Activated T-cell treated with anti-CD3 and anti-CD28 coated beads, Interleukin-2, amount 50 U/mL, for 48 hours (primary cell): Measurements from ENCODE around the gene CIAO1.
A peak's percentile ranks its signal among the peaks of the same experiment; 100 is the strongest.
"Not testable (repeated sequence)": the region's sequence is repeated elsewhere in the genome, so short reads cannot be mapped to it uniquely, and the experiment has no call there.

ENCODE experiments used
- DNase-seq, 2 experiments: peaks; one replicate each; pipeline ENCODE4 v3.0.0-alpha.2; 2020

The CIAO1 gene

DNA sequence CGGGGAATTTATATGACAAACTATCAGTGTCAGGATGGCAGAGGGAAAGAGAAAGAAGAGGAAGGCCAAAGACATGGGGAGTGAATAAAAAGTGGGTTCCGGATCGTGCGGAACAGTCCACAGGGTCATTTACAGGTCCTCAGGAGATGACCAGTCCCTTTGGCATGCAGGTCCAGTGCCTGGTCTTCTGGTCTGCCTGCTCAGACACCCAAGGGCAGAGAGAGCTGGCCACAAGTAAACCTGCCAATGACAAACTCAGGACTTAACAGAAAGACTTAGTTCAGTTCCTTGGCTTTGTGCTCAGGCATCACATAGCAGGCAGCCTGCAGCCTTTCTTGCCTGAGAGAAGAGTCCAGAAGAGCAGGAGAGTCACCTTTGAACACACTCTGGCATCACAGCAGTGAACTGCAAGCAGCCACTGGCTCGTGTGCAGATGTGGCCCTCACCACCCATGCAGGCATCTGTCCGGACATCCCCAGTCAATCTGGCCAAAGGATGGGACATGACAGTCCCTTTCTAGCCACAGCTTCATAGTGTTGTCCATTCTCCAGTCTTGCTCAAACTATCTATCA lies 14.2 kb upstream of the CIAO1 start:
- no peak for DNase-seq

DNA sequence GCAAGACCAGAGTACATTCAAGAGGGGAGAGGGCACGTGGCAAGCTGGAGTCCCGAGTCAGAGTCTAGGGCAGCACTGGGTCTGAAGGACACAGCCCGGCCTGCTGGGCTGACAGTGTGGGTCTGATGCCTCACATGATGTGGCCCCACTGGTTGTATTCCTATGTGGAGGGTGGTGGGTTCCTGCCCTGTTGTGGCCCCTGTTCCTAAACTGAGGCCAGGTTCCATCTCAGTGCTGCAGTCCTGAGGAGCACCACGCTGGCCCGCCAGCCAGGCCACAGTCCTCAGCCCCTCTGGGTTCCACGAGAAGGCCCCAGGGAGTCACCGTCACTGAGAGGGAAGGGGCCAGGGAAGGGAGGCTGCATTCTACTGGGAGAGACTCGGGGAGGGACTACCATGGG lies 13.5 kb upstream of the CIAO1 start:
- DNase-seq: no peak

DNA sequence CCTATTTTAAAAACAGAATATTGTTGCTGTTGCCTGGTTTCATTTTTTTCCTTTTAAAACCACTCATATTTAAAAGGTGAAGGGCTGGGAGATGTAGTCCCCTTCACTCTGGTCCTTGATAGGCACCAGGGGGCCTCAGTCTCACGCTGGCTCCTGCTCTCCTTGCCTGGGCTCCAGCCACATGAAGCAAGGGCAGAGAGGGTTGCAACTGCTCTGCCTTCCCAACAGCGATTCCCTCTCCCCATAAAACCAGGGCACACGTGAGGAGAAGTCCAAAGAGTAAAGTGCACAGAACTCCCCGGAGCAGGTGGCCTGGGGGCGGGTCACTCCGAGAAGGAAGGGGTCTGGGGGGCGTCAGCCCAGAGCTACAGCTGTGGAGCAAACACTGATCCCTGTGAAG lies 13.0 kb upstream of the CIAO1 start:
- DNase-seq: no peak

DNA sequence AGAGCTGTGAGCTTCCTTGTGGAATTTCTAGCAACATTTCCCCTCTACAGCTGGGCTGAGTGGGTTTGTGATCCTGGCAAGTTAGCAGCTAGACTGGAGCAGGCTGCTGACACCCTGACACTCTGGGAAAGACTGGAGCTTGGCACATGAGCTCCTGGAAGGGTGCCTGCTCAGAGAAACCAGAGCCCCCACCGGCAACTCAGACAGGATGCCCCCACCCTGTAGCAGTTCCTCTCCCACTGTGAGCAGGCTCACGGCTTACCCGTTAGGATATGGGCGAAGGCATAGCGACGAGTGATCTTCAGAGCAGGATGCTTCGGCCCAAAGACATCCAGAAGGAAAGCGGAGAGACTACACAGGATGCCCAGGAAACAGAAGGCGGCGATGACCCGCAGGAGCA lies 11.5 kb upstream of the CIAO1 start:
- DNase-seq: no peak

DNA sequence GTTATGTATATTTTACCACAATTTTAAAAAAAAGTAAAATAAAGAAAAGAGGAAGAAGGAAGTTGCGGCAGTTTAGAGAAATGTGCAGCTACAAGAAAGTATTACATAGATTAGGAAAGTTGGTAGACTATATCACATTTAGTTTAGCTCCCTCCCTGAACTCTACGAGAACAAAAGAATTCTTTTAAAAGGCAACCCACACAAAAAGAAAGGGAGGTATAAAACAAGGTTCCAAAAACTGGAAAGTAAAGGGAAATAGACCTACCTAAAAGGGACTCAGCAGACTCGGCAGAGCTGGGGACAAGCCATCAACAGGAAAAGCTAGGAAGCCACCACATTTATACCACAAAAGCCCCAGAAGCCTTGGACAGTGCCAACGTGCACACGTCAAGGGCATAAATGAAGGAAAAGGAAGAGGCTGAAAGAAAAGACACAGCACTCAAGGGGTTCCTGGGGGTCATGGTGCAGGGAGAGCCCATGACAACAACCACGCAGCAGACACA lies 9.4 kb upstream of the CIAO1 start:
- DNase-seq: no peak

DNA sequence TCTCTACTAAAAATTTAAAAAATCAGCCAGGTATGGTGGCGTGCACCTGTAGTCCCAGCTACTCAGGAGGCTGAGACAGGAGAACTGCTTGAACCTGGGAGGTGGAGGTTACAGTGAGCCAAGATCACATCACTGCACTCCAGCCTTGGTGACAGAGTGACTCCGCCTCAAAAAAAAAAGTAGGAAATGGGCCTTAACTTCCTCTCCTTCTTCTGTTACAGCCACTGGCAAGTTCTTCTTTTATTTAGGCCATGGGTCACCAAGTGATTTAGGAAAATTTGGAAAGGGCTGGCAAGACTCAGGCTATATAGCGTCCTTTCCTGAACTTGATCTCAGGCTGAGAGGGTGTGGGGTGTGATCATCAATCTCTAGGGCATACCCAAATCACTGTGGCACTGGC lies 8.3 kb upstream of the CIAO1 start:
- DNase-seq: not testable (repeated sequence)

DNA sequence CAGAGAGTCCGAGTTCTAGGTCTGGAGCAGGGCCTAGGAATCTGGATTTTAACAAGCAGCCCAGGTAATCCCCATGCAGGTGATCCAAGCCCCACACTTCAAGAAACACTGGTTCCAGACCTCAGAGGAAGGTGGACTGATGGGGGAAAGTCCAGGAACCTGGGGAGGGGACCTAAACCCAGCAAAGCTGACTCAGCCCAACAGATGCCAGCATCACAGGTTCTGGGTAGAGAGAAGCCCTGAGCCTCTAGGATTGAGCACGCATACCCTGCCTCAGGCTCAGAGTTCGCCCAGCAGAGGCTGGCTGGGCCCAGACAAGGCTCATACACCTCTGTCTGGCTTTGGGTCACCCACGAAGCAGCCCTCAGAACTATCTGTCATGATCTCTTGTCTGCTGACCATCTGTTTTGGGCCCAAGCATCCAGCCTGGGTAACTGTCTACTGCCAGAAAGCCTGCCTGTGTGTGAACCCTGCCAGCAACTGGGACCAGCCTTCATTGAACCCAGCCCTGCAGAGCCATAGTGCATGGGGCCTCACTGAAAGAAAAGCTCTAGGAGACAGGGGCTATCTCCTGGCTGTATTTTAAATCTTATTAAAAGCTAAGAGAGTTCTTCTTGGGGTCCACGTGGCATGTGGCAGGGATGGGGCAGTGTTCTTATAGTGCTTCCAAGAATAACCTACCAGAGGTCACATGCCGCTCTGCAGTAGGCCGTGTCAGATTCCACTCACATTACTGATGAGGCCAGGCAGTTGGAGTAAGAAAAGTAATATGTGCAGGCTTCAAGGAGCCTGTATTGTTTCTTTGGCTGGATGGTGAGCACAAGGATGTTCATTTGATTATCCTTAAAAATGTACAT lies 7.6 kb upstream of the CIAO1 start:
- DNase-seq: no peak

DNA sequence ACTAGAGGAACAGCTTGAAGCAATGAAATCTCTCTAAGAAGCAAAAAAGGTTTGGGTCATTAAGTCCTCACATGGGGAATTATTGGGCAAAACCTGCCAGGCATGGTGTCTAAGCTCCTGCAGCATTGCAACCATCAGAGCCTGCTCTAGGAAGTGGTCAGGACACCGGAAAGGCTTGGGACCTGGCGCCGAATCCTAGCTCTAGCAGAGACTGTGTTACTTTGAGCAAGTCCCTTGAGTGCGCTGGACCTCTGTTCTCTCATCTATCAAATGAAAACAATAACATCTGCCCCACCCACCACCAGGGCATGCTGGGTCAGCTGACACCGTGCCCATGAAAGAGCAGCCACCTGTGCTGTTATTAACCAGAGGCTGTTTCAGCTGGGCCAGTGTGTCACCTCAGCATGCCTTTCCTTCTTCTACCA lies 6.5 kb upstream of the CIAO1 start:
- no peak for DNase-seq

DNA sequence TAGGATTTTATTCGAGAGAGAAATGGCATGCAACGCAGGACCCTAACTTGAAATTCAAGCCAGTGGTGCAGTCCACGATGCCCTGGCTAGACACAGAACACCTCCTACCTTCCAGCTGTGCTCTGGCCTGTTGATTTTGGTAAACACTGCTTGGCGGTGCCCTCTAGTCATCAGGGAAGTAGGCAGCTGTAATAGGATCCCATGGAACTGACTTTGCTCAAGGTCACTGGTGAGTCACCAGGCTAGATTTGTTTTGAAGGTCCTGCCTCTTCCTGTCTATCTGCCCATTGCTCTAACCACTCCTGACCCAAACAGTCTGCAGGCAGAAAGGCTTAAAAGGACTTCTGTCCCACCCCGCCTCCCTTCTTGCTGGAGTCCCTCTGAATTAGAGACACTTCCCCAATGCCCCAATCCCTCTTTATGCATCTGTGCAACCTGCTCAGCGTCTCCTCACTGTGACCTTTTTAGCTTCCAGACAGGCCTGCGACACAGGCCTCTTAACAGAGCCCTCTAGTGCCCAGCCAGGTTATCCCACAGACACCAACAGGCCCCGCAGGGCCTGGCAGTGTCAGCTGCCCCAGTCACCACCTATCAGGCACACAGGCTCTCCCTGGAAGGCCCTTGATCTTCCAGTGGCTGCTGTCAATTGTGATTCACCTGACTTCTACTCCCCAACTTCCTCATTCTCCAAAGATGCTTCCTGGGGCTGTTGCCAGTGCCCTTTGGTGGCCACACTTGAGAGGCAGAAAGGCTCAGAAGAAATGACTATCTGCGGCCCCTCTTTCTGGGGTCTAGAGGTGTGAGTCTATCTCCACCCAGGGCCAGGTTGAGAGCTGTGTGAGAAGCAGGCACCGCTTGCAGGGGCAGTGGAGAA lies 5.4 kb upstream of the CIAO1 start:
- DNase-seq: peak; percentile 52 to 59

DNA sequence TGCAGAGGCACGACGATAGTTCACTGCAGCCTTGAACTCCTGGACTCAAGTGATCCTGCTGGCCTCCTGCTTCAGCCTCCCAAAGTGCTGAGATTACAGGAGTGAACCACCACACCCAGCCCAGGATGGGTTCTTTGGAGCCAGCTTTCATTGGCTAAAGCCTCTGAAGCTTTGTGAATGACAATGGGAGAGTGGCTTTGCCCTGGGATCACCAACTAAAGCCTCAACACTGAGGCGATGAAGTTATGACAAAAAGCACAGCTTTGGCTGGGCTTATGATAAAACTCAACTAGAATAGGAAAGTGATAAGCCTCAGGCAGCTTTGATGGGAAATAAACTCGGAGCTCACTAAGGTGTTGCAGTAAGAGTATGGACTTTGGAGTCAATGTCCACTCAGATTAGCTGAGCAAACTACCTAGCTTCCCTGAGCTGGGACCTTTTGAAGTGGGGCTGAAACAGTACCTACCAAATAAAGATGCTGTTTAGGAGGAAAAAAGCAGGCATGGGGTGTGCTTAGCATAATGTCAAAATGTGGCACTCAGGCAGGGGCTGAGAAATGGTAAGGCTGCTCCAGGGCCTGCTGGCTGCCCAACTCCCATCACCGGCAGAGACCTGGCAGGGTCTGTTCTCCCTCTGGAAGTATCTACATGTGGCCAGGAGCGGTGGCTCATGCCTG lies 4.6 kb upstream of the CIAO1 start:
- no peak for DNase-seq

DNA sequence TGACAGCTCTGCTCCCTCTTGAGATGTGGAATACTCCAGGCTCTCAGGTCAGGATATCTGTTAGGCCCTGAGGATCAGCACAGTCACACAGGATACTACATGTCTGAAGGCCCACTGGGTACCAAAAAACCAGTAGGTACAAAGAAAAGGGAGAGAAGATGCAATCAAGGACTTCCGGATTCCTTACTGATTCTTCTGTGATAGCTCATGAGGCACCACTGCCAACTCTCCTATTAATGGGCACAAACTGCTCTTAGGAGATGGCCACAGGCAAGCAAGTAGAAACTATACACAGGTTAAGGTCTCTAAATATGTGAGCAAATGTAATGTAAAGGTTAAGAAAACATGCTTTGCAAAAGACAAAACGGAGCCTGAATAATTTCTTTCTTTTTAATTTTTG lies 3.7 kb upstream of the CIAO1 start:
- no peak for DNase-seq

DNA sequence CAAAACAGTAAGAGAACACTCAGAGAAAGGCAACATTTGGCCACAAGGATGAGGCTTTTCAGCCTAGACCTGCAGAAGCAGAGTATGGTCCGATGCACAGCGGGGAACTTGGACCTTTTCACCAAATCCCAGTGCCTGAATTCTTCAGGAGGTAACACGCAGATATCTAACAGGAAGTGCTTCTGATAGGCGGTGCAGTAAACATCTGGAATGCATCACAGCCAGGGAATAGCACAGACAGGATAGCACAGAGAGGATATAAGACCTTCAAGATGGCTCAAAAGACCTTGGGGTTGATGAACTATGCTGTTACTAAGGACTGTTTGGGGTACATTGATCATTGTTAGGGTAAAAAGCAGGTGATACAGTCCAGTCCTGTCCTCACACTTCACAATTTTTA lies 1.9 kb upstream of the CIAO1 start:
- no peak for DNase-seq

DNA sequence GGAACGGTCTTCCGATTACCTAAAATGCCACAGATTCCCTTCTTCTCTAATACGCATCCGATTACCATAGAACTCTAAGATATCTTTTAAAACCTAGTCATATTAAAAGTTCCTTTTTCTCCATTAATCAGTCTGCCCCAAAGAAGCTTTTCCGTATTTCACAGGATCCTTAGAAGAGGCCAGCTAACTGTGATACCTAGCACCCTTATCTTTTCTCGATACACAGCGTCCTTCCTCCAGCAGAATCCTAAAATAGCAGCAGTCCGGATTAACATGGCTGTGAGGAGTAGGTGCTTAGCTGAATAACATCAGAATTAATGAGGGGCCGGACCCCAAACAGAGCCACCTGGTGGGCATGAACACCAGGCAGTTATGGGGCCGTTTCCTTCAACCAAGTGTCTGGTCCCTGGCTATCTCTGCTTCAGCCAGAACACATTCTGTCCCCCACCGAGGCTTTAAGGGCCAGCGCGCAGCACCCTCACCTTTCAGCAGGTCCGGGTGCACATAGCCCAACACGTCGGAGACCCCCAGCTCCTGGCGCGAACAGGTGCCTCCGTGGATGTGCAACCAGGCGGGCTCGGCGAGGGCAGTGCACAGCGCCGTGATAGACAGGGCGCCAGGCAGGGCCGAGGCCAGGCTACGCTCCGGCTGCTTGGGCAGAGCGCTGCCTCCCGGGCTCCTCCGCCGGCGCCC lies 1.2 kb upstream of the CIAO1 start:
- peak; percentile 43 to 61 for DNase-seq

DNA sequence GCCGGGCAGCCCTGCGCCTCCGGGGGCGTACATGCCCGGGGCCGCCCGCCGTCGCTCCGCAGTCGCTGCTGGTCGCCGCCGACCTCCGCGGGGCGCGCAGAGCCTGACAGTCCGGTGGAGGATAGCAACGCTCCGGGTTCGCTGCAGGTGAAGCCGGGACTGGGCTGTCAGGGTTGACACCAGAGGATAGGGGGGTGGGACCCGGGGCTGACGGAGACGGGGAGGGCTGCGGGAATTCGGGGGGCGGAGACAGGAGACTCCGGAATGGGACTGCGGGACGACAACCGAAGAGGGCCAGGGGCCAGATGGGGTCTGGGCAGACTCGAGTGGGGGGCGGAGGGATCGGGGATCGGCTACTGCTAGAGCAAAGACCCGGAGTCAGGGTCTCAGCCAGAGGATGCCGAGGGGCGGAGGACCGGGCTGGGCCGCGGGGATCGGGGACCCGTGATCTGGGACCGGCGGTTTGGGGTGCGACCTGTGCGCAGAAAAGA lies 631 bp upstream of the CIAO1 start:
- DNase-seq: peak in 1 of 2 experiments; percentile 58

DNA sequence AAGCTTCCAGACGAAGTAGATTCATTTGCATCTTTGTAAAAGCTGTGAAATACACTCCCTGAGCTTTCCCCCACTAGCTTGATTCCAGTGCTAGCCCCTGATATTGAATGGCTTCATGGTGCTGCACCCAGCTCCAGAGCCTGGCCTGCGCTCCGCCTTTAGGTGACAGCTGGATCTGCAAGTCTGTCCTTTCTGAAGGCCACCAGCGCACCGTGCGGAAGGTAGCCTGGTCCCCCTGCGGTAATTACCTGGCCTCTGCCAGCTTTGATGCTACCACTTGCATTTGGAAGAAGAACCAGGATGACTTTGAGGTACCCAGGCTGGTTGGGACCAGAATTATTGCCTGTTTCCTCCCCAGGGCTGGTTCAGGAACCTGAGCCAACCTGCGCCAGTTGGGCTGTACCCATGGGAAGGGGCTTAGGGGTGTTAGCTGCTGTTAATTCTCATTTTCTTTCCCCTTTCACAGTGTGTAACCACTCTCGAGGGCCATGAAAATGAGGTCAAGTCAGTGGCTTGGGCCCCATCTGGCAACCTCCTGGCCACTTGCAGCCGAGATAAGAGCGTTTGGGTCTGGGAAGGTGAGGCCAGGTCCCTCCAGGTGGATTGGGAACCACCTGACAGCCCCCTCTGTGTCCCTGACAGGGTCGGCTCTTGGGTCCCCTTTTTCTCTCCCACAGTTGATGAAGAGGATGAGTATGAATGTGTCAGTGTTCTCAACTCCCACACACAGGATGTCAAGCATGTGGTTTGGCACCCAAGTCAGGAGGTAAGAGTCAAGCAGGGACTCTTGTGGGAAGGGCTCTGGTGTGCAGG lies 1.3 kb downstream of the CIAO1 start:
- DNase-seq: peak; percentile 68 to 73

DNA sequence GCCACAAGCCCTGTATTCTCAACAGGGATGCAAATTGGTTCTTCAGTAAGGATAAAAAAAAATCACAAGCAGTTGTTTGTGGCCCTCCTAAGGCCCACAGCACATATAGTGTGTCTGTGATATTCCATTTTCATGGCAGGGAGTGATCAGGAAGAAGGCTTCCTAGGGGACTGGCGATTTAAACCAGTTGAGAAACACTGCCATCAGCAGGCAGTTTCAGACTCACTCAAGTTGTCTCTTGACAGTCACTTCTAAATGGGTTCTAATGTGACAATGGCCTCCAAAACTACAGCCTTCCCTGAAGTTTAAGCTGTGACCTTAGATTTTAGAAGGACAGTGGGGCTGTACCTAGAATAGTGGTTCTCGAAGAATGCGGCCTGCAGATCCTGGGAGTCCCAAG lies 6.0 kb downstream of the CIAO1 start:
- DNase-seq: no peak

DNA sequence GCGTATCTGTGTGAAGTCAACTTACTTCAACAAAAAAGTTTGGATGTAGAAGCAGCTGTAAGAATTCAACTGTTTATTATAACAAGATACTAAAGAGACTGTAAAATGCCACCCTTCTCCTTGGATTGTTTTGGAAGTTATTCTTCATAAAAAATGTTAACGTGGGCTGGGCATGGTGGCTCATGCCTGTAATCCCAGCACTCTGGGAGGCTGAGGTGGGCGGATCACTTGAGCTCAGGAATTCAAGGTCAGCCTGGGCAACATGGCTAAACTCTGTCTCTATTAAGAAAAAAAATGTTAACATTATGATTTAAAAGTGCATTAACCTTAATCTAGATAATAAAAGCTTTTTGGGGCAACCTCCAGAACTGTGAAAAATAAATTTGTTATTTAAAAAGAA lies 7.7 kb downstream of the CIAO1 start:
- no peak for DNase-seq

DNA sequence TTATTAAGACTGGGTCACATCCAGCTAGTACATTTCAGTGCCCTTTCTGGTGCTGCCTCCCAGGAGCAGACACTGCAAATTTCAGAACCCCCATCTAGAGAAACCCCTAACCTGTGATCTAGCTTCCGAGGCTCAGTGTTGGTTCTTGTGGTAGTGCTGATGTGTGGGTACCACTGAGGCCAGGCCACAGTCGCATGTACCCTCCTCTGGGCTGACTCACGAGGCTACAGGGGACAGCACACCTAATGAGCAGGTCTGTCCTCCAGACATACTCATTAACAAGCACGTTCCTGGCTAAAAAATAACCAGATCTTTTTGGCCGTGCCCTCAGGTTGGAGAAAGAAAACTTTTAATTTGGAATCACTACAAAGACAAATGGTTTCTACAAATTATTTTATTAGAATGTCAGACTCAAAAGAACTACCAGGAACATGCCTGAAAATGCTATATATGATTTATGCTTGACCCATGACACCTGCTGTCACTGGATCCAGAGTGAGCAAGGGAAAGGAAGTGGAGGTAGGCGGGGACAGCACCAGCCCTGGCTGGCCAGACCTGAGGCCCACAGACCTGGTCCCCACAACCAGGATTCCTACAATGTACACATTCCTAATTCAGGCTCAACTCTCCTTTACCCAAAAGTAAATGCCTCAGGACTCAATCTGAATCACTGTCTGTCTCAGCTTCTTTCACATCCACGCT lies 8.5 kb downstream of the CIAO1 start:
- DNase-seq: no peak

DNA sequence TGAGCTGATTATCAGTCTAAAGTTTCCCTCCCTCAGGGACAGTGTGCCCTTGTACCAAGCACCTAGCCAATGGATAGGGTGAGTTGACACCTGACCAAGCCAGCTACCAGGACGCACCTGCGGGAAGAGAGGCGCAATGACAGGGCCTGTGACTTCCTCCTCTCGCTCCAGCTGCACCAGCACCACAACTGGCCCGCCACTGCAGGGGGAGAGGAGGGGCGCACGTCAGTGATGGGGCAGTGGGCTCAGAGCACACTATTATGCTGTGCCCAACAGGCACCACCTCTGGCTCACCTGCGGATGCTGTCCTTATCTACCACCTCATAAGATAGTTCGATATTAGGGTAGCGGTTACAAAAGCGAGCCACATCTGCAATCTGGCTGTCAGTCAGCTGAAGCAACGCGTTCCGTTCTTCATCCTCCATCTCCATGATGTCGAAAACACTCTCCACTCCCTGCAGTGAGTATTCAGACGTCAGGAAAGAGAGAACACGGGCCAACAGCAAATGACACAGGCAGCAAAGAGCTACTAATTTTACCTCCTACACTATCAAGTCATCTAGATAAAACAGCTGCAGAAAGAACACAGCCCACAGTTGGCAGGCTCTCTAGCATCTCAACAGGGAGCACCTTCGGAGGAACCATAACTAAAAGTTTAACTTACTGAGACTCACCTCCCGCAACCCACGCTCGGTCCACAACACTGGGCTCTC lies 10.9 kb downstream of the CIAO1 start:
- no peak for DNase-seq
